Stimulated activated CD4-positive, alpha-beta T cell treated with anti-CD3 and anti-CD28 coated beads, Interleukin-1b, Interleukin-23, amount 100 ng/mL, for 24 hours (primary cell): ENCODE data around the gene MGAT5.

ENCODE experiments used
- DNase-seq, 4 experiments: peaks; one replicate each; pipeline ENCODE4 v3.0.0-alpha.2; 2020; ENCODE audit warnings: low read depth in 4 of 4, low spot score in 1 of 4

The MGAT5 gene, protein sequence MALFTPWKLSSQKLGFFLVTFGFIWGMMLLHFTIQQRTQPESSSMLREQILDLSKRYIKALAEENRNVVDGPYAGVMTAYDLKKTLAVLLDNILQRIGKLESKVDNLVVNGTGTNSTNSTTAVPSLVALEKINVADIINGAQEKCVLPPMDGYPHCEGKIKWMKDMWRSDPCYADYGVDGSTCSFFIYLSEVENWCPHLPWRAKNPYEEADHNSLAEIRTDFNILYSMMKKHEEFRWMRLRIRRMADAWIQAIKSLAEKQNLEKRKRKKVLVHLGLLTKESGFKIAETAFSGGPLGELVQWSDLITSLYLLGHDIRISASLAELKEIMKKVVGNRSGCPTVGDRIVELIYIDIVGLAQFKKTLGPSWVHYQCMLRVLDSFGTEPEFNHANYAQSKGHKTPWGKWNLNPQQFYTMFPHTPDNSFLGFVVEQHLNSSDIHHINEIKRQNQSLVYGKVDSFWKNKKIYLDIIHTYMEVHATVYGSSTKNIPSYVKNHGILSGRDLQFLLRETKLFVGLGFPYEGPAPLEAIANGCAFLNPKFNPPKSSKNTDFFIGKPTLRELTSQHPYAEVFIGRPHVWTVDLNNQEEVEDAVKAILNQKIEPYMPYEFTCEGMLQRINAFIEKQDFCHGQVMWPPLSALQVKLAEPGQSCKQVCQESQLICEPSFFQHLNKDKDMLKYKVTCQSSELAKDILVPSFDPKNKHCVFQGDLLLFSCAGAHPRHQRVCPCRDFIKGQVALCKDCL

DNA sequence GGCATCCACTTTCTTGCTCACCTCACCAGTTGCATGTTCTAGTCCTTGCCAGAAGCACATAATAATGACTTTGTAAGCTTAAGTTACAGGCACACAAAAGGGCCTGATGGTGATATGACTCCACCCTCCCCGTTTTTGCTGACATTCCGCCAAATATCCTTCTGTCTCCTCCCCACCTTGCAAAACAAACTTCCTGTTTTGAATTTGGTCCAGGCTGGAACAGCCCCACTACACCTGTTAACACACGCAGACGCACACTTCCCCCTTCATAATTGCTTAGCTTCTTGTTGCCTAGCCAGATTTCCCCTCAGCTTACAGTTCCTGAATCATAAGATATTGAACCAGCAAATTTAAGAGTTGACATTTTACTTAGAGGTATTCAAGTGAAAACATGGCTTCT, at the start of gene MGAT5:
MGAT5 (plus strand) TSS at position 269 of the 400 bp plus-strand sequence. CDS start 332 bp downstream, outside the sequence.
- DNase-seq: no peak

DNA sequence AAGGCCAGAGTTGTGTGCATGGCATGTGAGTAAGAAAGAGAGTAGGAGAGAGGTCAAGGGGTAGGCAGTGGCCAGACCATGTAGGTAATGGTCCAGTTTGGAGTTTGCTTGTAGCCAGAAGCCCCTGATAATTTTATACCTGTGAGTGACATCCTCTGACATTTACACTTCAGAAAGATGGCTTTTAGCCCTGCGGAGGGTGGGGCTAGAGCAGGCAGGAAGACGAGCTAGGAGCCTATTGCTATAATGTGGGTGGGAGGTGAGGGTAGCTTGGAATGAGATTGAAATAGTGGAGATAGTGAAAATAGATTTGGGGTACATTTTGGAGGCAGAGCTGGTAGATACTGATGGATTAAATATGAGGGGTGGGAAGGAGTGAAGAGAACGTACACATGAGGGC, 48.8 kb upstream of the MGAT5 start:
- no peak for DNase-seq

DNA sequence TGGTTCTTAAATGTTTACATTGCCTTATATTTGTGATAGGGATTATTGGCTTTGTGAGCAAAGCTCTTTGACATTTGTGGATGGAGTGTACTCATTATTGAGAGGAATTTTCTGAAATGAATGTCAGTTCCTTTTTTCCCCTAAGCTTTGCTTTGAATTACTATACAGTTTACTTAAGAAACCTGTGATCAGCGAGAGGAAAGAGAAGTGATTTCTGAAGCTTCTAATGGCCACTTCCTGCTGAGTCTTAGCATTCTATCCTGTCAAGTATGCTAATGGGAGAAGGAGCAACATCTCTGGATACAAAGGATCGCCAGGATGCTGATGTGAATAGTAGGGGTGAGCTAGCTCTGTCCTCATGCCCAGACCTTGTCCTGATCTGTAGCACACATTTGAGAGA, 47.8 kb upstream of the MGAT5 start:
- no peak for DNase-seq

DNA sequence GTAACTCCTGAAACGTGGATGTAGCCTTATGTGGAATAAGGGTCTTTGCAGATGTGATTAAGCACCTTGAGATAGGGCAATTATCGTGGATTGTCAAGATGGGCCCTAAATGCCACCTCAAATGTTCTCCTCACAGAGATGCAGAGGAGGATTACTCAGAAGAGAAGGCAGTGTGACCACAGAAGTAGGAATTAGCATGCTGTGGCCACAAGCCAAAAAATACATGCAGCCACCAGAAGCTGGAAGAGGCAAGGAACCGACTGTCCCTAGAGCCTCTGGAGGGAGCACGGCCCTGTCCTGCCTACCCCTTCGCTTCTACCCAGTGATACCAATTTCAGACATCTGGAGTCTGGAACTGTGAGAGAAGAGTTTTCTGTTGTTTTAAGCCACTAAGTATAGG, 47.3 kb upstream of the MGAT5 start:
- DNase-seq: no peak

DNA sequence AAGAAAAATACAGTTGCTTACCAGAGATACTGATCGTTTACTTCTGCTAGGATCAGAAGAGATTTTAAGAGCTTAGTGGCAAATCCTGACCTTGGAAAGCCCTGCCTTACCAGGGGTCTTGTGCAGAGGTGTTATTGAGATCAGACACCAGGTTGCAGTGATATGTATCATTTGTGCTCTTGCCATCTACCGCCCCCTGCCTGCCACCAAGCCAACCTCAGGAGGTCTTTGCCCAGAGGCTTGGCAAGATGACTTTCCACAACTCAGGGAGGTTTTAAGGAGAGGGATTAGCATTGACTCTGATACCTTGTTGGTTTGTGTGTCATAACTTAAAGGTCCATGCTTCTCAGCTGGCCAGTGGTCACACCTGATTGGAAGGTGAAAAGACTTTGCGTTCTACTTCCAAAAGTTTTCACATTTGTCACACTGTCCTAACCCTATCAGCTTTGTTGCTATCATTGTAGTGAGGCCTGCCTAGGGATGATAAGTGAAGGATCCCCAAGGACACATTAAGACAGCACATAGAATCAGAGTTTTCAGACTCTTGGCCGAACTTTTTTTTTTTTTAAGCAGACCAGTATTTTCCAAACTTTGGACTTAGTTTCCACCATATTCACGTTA, 46.2 kb upstream of the MGAT5 start:
- peak in 2 of 4 experiments; percentile 46 to 48 for DNase-seq

DNA sequence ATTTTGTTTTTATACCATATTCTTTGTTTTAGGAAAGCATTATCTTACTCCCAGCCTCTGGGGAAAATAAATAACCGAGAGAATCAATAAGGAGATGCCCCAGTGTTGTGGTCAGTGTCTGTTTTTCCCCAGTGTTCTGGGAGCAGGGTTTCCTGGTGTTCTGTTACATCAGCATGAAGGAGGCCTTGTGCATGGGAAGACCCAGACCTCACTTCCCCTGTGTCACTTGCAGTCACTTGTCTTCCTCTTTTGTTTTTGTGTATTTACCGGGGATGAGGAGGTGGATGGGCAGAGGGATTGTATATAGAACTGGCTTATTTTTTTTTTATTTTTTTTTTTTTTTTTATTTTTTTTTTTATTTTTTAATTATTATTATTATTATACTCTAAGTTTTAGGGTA, 45.0 kb upstream of the MGAT5 start:
- DNase-seq: no peak

DNA sequence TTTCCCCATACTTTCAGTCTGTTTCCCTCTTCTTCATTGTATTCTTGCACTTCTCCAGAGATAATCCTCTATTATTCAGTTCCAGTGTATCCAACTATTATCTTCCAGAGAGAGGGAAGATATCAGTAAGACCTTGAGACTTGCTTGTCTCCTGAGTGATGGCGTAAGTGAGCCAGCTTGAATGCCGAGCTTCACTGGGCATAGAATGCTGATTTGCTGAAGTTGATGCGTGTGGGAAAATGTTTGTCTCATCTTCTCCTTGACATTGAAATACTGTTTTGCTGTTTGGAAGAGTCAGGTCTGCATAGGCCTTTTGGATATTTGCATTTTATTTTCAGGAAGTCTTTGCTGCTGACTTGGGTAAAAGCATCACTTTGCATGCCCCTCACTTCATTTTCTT, 41.1 kb upstream of the MGAT5 start:
- DNase-seq: no peak

DNA sequence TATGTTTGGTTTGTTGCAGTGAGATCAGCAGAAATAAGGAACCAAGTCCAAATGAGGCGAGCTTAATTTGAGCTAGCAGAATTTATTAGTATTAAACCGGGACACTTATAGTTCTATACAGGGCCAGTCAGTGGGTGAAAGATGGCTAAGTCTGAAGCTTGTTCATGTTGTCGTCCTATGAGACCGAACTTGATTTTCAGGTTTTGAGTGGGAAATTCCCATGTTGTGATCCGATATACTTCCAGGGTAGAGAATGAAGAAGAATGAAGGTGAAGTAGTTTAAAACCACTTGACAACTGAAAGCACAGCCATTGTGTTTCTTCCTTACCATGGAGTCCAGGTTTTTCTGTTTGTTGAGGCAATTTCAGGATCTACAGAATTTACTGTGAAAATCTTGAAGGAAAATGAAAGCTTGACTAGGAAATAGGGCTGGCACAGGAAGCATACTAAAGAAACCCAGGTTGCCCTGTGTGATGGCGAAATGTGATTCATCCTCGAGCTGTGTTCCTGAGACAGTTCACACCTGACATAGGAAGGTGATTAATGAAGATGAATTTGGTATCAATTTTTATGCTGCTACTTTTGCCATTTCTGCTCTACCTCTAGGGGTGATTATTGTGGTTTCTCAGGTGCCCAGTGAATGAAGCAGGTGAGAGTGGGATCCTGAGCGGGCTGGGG, 37.6 kb upstream of the MGAT5 start:
- no peak for DNase-seq

DNA sequence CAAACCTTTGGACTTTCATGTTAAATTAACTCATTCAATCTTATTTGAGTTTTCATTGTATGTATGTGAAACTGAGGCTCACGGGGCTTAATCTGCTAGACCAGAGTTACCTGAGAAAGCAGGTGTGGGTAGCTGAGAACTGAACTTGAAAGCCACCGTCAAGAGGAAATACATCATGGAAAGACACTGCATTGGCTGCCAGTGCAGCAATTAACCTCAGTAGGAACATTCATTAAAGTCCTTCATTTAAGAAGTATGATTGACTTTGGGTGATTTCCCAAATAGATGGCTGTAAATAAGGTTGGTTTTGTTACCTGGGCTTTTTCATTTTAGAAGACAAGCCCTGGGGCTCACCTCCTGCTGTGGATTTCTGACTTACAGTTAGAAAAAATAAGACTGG, 36.5 kb upstream of the MGAT5 start:
- DNase-seq: no peak

DNA sequence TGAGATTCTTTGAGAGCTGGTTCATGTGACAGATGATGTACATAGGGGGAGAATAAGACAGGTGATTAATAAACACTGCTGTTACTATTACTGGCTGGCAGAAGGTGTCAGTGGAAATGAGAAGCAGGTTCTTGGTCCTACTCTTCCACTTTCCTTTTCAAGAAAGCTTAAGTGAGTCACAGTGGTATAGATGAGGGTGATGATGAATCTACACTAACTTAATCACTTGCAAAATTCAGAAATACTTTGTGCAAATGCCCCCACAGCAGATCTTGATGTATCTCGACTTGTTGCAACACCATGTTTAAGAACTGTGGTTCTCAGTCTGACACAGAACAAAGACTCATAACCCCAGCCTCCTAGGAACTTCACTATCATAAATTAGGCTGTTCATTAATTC, 35.9 kb upstream of the MGAT5 start:
- no peak for DNase-seq

DNA sequence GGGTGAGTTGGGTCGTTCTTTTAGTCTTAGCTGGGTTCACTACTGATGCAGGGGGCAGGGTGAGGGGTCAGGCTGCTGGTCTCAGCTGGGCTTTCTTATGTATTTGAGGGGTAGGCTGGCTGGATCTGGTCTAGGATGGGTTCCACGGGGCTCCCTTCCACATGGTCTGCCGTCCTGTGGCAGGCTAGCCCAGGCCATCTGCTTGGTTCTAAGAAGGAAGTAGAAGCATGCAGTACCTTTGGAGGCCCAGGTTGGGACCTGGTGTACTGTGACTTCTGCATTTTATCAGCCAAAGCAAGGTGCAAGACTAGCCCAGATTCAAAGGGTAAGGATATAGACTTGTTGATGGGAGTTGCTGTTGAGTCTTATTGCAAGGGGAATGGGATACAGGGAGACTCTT, 35.5 kb upstream of the MGAT5 start:
- DNase-seq: no peak

DNA sequence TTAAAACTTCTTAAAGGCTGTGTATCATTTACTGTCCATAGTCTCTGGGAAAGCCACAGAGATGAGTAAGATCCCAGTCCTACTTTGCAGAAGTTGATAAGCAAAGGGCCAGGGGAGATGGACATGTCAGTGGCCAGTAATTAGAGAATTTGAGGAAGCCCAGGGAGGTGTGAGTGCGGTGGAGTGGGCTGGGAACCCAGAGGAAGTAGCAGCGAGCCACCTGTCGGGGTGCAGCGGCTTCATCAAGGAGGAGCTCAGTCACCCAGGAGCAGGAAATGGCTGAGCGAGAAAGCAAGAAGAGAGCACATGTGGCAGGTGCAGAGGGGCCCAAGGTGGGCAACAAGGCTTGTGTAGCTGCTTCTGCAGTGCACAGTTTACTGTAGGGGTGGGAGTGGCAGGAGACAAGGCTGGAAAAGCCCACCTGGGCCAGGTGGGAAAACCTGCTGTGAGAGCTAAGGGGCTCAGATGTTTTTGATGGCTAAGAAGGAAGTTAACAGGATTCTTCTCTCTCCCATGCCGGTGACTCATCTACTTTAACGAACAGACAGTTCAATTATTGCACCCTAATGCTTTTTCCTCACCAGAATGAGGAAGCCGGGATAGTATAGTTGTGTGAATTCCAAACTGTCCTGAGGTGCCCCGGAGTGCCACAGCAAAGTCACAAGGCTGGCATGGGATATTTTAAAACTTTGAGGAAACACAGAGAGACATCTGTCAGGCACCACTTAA, 34.8 kb upstream of the MGAT5 start:
- no peak for DNase-seq

DNA sequence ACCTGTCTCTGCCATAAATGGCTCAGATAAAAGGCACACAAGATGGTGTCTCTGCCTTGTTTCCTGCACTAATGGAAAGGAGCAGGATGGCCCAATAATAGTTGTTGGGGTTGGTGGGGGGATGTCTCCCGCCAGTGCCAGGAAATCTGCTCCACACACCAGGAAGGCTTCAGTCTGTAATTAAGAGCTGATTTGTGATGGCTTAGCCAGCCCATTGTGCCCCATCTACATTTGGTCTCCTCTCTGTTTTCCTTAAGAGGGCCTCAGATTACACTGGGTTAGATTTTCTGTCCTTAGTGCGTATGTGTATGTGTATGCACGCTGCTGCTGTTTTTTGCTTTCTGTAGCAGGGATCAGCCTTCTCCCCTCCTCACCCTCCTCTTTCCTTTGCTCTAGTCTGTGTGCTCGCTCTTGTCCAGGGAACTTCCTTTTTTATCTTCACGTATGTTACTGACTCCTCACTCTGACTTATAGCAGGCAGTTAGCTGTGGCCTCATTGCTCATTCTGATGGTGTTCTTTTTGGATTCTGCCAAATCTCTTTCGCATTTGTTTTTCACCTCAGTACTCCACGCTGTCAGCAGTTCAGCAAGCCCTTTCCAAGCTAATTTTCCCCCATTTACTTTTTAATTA, 33.4 kb upstream of the MGAT5 start:
- no peak for DNase-seq

DNA sequence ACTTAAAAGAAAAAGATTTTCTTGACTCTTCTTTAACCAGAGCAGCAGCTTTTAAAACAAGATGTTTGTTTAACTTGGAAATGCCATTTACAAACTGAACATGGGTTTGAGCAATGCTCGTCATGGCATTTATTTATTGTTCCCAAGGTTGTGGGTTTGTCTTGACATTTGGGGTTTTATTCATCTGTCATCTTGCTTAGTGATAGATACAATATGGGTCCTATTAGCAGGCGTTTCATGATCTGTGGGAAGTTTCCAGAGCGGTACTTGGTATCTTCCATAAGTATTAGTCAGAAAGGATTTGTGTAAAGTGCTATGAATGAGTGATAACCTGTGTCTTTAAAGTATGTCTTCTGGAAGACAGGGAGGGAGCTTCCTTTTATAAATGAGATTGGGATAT, 29.9 kb upstream of the MGAT5 start:
- DNase-seq: no peak

DNA sequence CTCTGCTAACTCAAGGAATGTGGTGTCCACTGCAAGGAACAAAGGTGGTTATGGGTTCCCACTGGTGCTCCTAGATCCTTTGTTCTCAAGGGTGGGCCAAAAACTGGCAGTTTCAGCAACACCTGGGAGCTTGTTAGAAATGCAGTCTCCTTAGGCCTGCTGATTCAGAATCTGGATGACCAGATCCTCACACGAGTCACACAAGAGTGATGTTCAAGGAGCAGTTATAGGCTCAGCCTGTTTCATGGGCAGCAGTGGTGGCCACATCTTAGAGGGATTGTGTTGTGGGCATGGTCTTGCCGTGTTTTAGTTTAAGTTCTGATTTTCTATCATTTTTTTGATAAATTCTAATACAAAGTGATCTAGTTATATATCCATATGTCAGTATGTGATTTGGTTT, 28.7 kb upstream of the MGAT5 start:
- no peak for DNase-seq

DNA sequence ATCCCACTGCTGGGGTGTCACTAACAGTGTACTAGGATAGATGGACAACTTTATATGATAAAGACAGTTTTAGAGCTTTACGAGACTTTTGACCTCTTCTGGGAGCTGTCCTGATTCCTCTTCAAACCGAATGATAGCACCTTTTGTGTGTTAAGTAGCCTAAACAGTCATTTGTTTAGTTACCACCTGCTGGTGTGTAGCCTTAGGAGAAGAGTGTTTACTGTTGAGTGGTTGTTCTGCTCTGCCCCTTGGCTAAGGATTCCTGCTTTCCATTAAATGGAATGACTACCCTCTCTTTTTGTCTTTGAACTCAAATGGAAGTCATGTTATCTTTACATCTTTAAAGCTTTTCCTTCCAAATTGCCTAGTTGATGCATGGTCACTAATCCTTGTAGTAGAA, 28.0 kb upstream of the MGAT5 start:
- no peak for DNase-seq

DNA sequence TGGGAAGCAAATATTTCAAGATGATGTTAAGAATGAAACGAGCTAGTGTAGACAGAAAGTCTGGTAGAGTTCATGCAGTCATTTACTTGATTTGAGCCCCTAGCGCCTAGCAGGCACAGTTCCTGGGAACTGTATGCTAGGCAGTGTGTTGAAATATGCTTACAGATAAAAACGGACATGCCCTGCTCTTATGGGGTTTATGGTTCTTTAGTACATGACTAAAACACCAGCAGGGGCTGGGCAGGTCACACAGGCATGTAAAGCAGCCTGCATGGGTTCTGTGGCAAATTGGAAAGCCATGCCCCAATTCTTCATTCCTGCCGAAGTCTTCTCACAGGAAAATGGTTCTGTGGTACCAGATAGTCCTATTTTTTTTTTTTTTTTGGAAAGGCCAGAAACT, 27.3 kb upstream of the MGAT5 start:
- DNase-seq: no peak

DNA sequence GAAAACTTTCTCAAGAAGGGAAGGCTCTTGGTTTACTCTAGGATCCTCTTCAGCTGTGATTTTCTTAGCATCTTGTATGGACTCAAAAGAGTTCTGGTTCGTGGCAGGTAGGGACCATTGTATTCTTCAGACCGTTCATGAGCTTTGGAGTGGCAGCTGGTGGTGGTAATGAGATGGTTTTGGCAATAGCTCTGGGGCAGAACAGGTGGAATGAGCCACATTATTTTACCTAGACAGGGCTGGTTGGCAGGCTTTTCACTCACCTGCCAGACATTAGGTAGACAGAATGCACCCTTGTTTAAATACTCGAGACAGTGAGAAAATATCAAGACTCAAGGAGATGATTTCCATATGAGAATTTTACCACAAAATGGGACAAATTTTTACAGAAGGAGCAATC, 26.2 kb upstream of the MGAT5 start:
- no peak for DNase-seq

DNA sequence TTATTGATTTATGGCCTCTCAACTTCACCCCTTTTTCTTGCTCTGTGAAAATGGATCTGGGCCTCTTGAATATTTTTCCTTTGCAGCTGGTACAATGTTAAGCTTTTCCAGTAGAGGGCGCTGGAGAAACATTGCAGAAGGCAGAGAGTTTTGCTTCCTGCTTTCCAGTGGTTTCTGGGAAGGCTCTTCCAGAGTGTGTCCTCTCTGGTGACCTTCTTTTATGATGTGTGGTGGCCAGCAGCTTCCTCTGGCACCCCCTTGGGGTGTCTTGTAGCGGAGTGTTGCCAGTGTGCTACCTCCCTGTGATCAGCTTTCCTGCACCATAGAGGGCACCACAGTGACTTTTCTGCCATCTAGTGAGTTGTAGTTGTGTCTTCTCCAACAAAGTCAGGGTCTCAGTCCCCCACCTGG, 25.4 kb upstream of the MGAT5 start:
- DNase-seq: no peak

DNA sequence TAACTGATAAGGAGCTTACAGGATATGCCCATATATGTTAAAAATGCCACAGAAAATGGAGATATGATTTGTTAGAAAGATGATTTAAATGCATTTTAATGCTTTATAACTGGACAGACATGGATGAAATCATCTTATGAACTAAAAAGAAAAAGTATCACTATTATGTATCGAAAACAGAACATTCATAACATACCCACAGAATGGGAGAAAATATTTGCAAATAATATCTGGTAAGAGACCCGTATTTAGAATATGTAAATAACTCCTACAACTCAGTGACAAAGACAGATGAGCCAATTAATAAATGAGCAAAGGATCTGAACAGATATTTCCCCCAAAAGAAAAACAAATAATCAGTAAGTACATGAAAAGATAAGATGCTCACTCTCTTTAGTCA, 24.3 kb upstream of the MGAT5 start:
- DNase-seq: no peak

DNA sequence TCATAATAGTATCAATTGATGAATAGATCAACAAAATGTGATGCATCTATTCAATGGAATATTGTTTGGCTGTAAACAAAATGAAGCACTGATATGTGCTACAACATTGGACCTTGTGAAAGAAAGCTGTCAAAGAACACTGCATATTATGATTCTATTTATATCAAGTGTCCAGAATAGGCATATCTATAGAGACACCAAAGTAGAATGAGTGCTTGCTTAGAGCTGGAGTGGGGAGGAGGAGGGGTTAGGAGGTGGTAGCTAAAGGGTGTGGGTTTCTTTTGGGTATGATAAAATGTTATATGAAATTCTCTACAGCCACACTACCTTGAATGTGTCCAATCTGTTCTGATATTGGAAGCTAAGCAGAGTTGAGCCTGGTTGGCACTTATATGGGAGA, 23.0 kb upstream of the MGAT5 start:
- no peak for DNase-seq
